Osteoblast (primary cell): Measurements from ENCODE around the gene TRIM67. TPM values are rescaled to one million over a fixed set of nuclear protein-coding genes. Genes with fewer than 3 reads are reported as not detected.

Source experiments
- DNase-seq: peaks from one replicate; pipeline ENCODE4 v3.0.0; 2011; ENCODE audit warnings: low spot score, mixed read lengths; ENCODE audit not compliant: insufficient read length; ENCODE audit errors: missing footprints
- H2AFZ ChIP-seq: 2 replicates; pipeline ENCODE4 v1.6.0; 2011; ENCODE audit warnings: mild to moderate bottlenecking, low read length
- H3K27ac ChIP-seq: 2 replicates; pipeline ENCODE4 v1.5.1; 2011; ENCODE audit warnings: mild to moderate bottlenecking, low read depth, low read length, moderate library complexity
- H3K27me3 ChIP-seq: 2 replicates; pipeline ENCODE4 v1.6.0; 2012; ENCODE audit warnings: mild to moderate bottlenecking, control low read depth, inconsistent platforms, low read length, moderate library complexity; ENCODE audit not compliant: insufficient read depth
- H3K36me3 ChIP-seq: 2 replicates; pipeline ENCODE4 v1.5.1; 2011; ENCODE audit warnings: mild to moderate bottlenecking, low read length, control low read depth, moderate library complexity; ENCODE audit not compliant: insufficient read depth
- H3K4me1 ChIP-seq: 2 replicates; pipeline ENCODE4 v1.5.1; 2011; ENCODE audit warnings: mild to moderate bottlenecking, low read length, control low read depth, moderate library complexity; ENCODE audit not compliant: insufficient read depth
- H3K4me2 ChIP-seq: 2 replicates; pipeline ENCODE4 v1.6.0; 2011; ENCODE audit warnings: mild to moderate bottlenecking, low read length; ENCODE audit not compliant: insufficient read depth
- H3K4me3 ChIP-seq: fragments of 200-600 bp; sonication (generic); 3 replicates; pipeline ENCODE4 v1.5.1; 2012; ENCODE audit warnings: mild to moderate bottlenecking, low read length, inconsistent platforms; ENCODE audit not compliant: insufficient read depth
- H3K79me2 ChIP-seq: 2 replicates; pipeline ENCODE4 v1.6.0; 2012; ENCODE audit warnings: mild to moderate bottlenecking, low read length, control low read depth, inconsistent platforms; ENCODE audit not compliant: insufficient read depth
- H3K9me3 ChIP-seq: 2 replicates; pipeline ENCODE4 v1.5.1; 2011; ENCODE audit warnings: low read depth, low read length, control low read depth
- H4K20me1 ChIP-seq: 2 replicates; pipeline ENCODE4 v1.6.0; 2012; ENCODE audit warnings: mild to moderate bottlenecking, low read length, control low read depth; ENCODE audit not compliant: insufficient read depth
- CTCF ChIP-seq: IDR thresholded peaks from 2 replicates; pipeline ENCODE4 v1.5.1; 2011; ENCODE audit warnings: mild to moderate bottlenecking, low read depth, low read length, moderate library complexity; ENCODE audit errors: extremely low read depth
- total RNA-seq: library from RNA; depleted of rRNA; stranded (reverse); fragments of >200 nt; gene quantifications from 2 replicates; pipeline ENCODE4 v1.2.3, GENCODE V29; 2012

TRIM67 gene
- total RNA-seq, 1 donor: 0.36 TPM

DNA sequence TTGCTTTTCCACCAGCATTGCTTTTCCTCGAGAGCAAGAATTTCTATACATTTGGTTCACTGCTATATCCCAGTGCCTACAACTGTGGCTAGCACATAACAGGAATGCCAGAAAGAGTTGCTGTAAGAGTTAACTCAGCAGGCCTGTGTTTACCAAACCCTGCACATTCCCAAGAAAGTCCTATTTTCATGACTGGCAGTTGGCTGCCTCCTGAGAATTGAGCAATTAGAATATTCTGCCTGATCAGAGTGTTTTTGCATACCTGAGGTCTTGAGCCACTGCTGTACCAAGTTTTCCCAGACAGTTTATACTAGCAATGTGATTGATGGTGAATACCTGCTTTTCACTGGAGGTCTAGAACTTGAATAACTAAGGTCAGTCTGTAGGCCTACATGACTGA is 76.4 kb downstream of the TRIM67 start:
- Histone ChIP-seq H3K27ac (no peak overlapping the region), H4K20me1 (peaks cover 8% of the 10 kb centered on the region), H2AFZ (no peak overlapping the region), H3K4me2 (no peak overlapping the region), H3K27me3 (no peaks in the 10 kb centered on the region), H3K36me3 (peaks cover 7% of the 10 kb centered on the region), H3K4me1 (peaks cover 18% of the 10 kb centered on the region), H3K4me3 (no peak overlapping the region), H3K9me3 (no peaks in the 10 kb centered on the region), H3K79me2 (peaks cover 37% of the 10 kb centered on the region)
- DNase-seq: no peak
- TF ChIP-seq CTCF: no peak

GRCh38 chr1:231240531-231240882 is 78.6 kb downstream of the TRIM67 start:
- Histone ChIP-seq H4K20me1 (peaks cover 14% of the 10 kb centered on the region), H3K27ac (peak overlapping the region; percentile 73), H3K79me2 (peaks cover 57% of the 10 kb centered on the region), H3K36me3 (peaks cover 7% of the 10 kb centered on the region), H3K4me3 (peak overlapping the region; percentile 94), H3K27me3 (no peaks in the 10 kb centered on the region), H2AFZ (peak overlapping the region; percentile 98), H3K9me3 (no peaks in the 10 kb centered on the region), H3K4me1 (peaks cover 18% of the 10 kb centered on the region), H3K4me2 (peak overlapping the region; percentile 95)
- DNase-seq: no peak
- no peak for TF ChIP-seq CTCF

GRCh38 chr1:231240883-231241735 is 79.3 kb downstream of the TRIM67 start, which contains the start of gene GNPAT:
GNPAT (plus strand) TSS chr1:231241212; CDS start chr1:231241379, 167 bp downstream.
- Histone ChIP-seq H3K4me2 (peak within 1 kb of the TSS; percentile 95), H3K36me3 (peaks cover 7% of the 10 kb centered on the region), H3K4me3 (peak within 1 kb of the TSS; percentile 94), H3K27ac (peak within 1 kb of the TSS; percentile 73), H3K79me2 (peaks cover 59% of the 10 kb centered on the region), H3K4me1 (peaks cover 18% of the 10 kb centered on the region), H3K27me3 (no peaks in the 10 kb centered on the region), H2AFZ (peak within 1 kb of the TSS; percentile 98), H4K20me1 (peaks cover 14% of the 10 kb centered on the region), H3K9me3 (no peaks in the 10 kb centered on the region)
- no peak for TF ChIP-seq CTCF
- DNase-seq: peak; percentile 97

GRCh38 chr1:231241750-231242149 is 79.9 kb downstream of the TRIM67 start:
- H3K27ac ChIP-seq: peak overlapping the region; percentile 73
- peaks cover 14% of the 10 kb centered on the region for H4K20me1 ChIP-seq
- peaks cover 18% of the 10 kb centered on the region for H3K4me1 ChIP-seq
- TF ChIP-seq CTCF: no peak
- no peaks in the 10 kb centered on the region for H3K27me3 ChIP-seq
- peak overlapping the region; percentile 98 for H2AFZ ChIP-seq
- peak overlapping the region; percentile 94 for H3K4me3 ChIP-seq
- H3K4me2 ChIP-seq: peak overlapping the region; percentile 95
- H3K36me3 ChIP-seq: peaks cover 7% of the 10 kb centered on the region
- H3K9me3 ChIP-seq: no peaks in the 10 kb centered on the region
- H3K79me2 ChIP-seq: peaks cover 65% of the 10 kb centered on the region
- DNase-seq: no peak
